GM21825 (cell line): Measurements from ENCODE around the gene KRT23.
"Not testable (repeated sequence)": the region's sequence is repeated elsewhere in the genome, so short reads cannot be mapped to it uniquely, and the experiment has no call there.

ENCODE experiments used
- ATAC-seq: cut with Tn5 transposase; IDR thresholded peaks from one replicate; pipeline ENCODE4 v1.9.1; 2021; ENCODE audit warnings: mild to moderate bottlenecking, moderate library complexity; ENCODE audit not compliant: unreplicated experiment

KRT23 gene

DNA sequence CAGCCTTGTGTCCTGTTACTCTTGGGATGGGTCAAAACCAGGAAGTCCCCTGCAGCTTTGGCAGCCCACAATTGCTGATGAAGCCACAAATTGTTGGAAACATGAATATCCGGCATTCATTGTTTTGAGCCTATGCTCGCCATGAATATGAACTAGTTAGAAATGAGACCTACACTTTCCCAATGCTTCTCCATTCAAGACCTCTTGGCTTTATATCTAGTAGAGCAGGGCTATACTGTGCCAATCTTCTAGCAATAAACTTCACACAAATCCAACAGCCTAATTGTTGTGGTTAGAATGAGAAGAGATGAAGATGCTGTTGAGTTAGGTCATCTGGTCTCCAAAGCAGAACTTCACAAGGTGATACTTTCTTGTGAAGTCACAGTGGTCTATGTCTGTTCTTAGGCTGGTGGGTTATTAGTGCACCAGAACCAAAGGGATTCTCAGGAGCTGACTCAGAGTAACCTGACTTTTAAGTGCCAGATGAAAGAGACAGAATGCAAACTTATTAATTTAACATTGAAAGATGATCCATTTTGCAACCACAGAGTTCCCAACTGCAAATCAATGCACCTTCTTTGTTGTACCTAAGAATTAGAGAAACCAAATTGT is 13.7 kb upstream of the KRT23 start:
- ATAC-seq = no peak

DNA sequence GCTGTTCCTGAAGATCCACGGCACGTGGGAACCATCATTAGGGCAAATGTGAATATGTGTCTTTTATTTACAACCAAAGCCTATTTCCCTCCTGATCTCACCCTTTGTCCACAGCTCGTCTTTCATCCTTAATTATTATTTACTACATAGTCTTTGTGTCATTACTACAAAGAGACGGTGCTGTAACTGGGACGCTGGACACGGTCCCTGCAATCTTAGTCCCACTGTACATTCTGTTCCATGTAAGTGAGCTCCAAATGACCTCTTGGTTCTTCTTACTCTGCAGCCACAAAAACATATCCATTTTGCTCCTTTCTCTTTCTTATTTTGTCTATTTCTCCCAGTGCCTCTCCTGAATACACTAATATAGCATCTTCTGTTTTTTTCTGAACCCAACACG is 12.7 kb upstream of the KRT23 start:
- ATAC-seq = no peak

DNA sequence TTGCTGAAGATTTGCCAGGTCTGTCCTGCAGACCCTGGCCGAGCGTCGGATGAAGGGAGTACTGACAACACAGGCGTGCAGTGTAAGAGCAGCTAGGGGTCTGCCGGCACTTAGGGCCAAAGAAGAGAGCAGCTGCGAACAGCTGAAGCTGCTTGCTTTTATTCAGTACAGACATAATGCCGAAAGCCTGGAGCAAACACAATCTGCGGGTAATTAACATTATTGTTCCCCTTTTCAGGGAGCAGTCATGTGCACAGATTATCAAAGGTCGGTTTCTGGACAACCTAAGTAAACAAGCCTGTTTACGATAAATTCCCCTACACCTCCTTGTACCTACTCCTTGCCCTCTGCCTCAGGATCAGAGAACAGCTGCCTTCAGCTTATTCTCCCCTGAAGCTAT is 12.0 kb upstream of the KRT23 start:
- ATAC-seq = no peak

DNA sequence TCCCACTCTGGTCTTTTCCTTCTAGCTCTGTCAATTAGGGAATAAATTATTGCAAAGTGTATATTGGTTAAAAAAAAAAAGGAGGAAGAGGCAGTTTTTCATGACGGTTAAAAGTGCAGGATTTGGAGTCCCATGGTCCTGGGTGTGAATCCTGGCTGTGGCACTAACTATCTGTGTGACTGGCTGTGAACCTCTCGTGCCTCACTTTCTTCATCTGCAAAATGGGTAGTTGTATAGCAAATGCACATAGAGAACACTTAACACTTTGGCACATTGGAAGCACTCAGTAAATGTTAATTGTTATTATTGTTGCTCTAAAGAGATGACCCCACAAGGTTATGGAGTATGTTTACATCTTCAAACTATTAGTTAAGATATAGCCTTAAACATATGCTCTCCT is 10.5 kb upstream of the KRT23 start:
- ATAC-seq = no peak

DNA sequence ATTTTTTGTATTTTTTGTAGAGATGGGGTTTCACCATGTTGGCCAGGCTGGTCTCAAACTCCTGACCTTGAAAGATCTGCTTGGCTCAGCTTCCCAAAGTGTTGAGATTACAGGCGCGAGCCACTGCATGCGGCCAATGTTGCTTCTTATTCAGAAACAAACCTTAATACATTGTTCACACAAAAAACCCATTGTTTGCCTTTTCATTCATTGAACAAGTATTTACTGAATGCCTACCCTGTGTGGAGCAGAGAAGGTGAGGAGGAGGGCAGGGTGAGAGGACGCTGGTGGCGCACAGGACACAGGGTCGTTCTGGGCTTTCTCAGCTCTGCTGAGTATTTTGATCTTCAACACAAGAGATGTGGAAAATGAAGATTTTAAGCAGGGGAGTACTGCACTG is 8.0 kb upstream of the KRT23 start:
- no peak for ATAC-seq

DNA sequence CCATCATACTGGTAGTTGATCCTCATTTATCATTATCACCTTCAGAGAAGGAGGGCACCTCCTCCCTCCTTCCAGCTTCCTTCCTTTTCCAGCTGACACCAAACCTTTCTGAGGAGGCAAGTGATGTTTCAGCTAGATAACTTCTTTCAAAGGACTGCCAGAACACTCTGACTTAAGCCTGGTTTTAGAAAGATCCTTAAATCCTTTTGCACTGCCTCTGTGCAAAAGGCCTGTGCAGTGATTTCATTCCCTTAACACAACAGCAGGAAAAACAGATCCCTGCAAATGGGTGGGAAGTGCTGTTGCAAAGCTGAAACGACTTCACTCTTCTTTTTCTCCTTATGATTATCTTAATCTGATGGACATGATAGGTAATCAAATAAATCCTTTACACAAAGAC is 7.1 kb upstream of the KRT23 start:
- no peak for ATAC-seq

DNA sequence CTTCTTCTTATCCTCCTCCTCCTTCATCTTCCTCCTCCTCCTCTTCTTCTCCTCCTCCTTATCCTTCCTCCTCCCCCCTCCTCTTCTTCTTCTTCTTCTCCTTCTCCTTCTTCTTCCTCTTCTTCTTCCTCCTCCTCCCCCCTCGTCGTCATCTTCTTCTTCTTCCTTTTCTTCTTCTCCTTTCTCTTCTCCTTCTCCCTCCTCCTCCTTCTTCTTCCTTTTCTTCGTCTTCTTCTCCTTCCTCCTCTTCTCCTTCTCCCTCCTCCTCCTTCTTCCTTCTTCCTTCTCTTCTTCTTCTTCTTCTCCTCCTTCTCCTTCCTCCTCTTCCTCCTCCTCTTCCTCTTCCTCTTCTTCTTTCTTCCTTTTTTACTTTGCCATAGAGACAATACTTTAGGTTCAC is 5.1 kb upstream of the KRT23 start:
- ATAC-seq = no peak

DNA sequence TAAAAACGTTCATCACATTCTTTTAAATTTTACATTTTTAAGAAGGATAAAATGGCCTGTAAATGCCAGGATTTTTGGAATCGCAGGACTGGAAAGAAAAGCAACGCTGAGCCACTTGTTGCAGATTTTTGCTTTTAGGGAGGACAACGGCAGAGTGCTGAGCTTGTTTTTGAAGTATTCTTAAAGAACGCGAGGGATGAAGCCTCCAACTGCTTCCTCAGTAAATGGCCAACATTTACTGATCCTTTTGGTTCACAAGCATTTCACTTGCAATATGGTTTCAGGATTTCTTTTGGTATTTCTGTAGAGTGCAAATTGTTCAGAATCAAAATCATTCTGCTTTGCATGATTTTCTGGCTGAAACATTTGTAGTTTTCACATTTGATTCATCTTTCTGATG is 2.8 kb upstream of the KRT23 start:
- ATAC-seq = no peak

DNA sequence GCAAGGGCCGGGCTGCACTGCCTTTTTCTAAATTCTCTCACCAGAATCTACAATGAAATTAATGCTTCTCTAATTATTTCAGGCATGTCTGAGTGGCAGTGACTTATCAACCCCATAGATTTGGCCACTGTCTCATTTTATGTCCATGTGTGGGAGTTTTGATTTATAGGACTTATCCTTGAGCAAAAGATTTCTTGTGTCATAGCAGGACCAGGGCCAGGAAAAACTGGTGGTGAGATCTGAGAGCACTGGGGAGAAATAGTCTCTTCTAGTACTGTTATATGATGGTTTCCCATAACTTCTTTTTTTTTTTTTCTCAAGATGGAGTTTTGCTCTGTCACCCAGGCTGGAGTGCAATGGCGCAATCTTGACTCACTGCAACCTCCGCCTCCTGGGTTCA is 1.5 kb upstream of the KRT23 start:
- ATAC-seq = no peak

DNA sequence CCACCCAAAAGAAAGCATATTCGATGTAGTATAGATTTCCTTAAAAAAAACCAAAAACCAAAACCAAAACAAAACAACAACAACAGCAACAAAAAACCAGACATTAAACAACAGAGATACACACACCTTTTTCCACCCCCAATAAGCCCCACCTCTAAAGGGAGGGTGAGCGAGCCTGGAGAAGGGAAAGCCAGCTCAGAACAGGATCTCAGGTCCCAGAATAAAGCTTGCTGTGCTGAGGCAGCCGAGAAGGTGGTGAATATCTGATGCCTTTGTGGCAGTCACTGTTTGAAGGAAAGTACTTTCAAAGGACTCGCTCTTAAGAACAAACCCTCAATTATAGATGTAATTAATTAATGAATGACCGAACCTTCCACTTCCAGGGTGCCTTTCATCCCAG is 470 bp downstream of the KRT23 start:
- no peak for ATAC-seq

DNA sequence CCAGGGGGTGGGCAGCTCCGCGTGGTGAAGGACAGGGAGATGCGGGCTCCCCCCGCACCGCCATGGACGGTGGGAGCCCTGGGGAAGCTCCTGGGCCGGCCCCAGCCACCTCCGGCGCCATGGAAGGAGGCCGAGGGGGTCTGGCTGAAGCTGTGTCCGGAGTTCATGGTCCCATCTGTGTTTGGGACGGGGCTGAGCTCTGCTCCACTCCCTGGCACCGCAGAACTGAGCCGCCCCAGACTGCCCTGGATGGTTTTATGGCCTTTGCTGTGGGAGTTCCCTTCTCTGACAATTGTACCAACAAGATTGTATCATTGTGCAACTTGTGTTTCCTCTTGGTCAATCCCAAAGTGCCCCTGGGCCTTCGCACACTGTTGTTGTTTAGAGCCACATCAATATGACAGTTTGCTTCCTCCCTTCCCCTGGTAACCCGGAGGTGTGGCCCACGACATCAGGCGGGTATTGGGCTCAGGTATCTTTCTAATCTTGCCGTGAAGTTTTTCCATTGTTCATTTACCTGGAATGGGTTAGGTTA is 942 bp downstream of the KRT23 start:
- no peak for ATAC-seq

DNA sequence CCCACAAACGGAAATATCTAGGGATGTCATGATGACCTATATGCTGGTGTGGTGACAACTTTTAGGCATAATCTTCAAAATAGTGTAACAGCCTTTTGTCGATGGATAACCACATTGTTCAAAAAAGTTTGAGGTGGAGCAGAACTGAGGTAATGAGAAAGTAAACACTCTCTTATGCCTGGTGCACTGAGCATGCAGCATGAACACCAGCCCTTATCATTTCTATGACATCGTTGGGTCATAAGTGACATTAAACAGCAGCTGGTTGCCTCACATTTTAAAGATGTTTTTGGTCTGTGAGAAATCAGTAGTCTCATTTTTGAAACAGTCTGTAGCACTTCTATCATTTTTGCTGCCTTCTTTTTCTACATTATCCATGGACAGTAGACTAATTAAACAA is 1.8 kb downstream of the KRT23 start:
- no peak for ATAC-seq

DNA sequence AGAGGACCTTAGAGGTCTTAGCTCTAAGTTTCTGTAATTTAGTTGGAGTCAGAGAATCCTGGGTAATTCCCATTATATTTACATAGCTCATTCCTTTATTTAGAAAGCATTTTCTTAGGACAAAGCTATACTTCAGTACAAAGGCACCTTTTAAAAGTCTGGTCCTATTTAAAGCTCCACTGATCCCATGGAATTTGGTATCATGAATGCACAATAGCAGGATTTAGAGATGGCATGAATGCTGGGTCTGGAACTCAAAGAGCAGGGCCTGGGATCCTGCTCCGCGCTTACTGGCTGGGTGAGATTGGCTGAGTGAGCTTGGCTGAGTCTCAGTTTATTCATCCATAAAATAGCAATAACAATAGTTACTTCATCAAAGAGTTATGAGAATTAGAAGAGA is 4.8 kb downstream of the KRT23 start:
- no peak for ATAC-seq

DNA sequence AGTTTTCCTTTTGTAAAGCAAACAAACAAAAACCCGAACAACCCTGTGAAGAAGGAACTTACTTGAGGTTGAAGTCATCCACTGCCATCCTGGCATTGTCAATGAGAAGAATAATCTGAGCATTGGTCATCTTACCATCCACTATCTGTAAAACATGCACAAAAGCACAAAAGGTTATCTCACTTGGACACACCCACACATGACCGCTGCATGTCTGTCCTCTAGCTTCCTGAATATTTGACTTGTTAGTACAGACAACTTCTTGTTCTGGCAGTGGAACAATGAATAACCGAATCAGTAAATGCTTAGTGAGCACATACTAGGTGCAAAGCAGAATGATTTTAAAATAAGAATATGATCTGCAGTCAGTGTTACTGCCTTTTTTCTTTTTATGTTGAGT is 6.1 kb downstream of the KRT23 start:
- no peak for ATAC-seq

DNA sequence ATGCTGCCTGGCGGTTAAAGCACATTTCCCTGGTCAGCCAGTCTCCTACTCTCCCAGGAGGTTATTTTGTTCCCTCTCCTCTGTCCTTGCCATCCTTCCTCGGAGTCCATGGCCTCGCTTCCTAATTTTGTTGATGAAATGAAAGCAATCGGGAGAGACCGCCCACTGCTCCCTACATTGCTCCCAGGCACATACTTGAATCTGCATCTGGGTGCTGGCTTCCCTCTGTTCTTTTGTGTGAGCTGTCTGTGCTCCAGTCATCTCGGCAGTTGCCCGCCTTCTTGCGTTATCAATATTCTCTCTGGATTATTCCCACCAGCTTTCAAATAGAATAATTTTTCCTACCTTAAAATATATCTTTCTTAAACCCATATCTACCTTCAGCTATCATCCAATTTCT is 11.1 kb downstream of the KRT23 start:
- ATAC-seq = no peak

DNA sequence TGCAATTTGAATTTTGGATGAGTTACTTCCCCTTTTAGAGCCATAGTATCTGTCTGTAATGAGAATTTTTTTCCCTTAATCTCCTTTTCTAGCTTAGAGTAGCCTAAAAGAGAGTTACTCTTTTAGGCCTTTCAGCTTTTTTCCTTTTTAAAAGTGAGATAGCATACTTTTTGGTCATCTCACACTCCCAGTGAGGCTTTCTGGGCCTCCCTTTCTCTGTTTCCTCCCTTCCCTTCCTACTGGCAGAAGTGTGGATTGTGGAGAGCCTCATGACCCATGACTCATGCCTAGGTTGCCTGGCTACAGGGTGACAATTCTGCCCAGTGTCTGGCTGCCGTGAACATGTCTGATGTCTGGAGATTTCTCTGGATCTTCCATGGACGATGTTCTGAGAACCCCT is 15.2 kb downstream of the KRT23 start:
- no peak for ATAC-seq

DNA sequence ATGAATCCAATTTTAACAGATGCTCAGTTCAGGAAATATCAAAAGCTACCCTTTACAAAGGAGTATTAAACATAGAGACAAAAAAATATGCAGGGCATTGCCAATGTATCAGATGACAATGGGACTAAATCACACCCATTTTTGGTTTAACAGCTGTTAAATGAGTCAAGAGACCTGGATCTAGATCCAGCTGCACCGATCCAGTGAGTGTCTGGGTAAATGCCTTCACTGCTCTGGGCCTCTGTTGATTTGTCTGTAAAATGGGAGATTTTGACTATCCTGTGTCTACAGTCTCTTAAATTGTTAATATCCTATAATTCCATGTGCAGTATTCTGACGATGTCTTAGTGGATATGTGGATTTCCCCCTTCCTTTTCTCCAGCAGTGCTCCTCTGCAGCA is 16.4 kb downstream of the KRT23 start:
- ATAC-seq = no peak

DNA sequence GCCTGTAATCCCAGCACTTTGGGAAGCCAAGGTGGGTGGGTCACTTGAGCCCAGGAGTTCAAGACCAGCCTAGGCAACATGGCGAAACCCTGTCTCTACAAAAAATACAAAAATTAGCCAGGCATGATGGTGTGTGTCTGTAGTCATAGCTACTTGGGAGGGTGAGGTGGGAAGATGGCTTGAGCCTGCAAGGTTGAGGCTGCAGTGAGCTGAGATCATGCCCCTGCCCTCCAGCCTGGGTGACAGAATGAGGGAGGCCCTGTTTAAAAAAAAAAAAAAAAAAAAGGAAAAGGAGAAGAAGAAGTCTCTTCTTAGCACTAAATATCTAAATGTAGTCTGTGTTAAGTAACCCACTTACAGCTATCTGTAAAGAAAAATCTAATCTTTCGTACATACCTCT is 20.3 kb downstream of the KRT23 start:
- not testable (repeated sequence) for ATAC-seq

DNA sequence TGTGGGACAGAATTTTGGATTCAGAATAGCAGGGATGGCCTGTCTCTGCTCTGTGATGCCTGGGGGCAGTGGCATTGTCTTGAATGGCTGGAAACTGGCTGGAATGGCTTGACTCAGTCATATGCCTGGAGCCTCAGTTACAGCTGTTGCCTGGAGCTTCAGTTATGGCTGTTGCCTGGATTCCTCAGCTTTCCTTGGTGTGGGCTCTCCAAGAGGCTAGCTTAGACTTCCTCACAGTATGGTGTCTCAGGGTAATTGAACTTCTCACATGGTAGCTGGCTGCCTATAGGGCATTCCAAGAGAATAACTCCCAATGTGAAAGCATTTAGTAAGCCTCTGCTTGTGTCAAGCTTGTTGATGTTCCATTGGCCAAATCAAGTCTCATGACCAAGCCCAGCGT is 21.1 kb downstream of the KRT23 start:
- no peak for ATAC-seq

DNA sequence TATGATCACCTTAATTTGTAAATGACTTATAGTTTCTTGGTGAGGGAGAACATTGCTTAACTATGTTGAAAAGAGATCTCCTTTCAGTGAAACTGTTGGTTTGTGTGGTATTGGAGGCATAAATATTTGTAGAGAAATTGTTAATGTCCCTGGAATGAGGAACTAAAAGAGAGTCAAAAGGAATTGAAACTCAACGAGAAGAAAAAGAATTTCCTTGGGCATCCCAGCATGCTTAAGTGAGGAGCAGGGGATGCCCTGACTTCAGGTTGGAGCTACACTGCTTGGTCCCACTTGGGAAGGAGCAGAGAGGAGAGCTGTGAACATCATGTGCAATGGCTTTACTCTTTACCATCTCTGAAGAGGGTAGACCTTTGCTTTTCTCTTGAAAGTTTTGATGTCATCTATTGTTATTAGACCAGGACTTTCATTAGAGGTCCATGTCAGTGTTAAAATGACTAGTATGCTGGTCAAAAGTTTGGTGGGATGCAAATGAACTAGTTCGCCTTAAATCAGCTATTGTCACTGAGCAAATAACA is 21.7 kb downstream of the KRT23 start:
- no peak for ATAC-seq

DNA sequence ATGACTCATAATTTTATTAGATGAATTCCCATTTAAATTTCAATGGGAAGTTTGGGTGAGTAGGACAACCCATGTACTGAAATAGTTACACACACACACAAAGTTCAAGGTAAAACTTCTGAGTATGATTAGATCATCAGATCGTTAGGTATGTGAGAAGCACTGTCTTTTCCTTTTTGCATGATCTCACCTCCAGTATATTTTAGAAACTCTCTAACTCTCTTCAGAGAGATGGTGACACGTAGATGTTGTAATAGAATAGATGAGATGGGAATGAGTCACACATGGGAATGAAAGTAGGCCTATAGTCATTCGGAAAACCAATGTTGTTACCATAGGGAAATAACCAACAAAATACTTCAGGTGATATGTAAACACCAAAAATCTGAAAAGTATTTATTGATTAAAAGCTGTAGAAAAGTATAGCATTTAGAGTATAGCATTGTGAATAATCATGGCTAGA is 22.2 kb downstream of the KRT23 start:
- no peak for ATAC-seq

DNA sequence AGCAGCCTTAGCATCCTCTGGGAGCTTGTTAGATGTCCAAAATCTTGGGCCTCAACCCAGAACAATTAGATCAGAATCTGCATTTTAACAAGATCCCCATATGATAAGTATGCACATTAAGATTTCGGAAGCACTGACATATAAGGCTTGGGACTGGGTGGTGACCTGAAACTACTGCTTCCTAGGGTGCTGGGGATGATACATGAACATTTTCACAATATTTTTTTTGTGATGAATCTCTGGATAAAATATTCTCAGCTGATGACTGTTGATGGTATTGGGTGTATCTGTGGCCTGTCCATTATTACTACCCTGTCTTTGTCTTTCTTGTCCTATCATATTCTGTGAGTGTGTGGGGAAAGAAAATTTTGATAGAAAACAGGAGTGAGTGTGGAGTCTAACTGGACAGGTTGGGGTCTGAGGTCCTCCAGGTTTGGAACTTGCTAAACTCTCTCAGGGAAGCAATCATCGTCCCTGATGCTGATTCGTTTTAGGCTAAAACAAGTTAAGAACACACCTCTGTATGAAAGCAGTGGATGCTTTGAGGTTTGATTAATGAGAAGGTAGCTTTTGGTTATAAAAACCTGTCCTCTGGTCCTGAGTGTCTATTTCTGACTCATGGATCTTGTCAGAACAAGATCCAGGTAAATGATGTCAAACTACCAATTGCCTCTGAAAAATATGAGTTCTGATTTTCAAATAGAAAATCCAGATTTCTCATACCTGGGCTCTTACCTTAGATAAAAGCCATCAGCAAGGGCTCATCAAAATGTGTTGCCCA is 23.2 kb downstream of the KRT23 start:
- no peak for ATAC-seq
